Measurements from ENCODE around the gene TMEM121B. TPM values are rescaled to one million over a fixed set of nuclear protein-coding genes. Genes with fewer than 3 reads are reported as not detected.

TMEM121B gene
- total and polyA plus RNA-seq, 4 donors, result 0.06 to 0.17 (median 0.10) TPM

DNA sequence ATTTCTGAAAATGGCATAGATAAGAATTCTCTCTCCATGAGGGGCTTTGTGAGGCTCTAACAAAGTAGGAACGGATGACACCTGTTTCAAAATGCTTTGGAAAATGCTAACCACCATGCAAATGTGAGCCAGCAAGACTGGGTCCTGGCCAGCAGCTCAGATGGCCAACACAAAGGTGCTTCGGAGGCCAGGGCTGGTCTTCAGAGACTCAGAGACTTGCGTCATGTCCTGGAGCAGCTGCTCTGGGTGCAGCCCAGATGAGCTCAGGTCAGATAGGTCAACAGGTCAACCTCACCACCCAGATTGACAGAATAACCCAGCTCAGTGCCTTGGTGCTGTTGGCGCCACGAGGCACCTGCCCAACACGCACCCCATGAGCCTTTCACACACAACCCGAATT, 12.0 kb upstream of the TMEM121B start:
- Histone ChIP-seq H3K27me3 (ENCODE audit: control insufficient read depth in 4 of 4, insufficient read depth in 4 of 4, low read length in 3 of 4) (no peaks in the 10 kb centered on the region), H3K9me3 (ENCODE audit: control insufficient read depth in 4 of 4, low read length in 3 of 4) (no peaks in the 10 kb centered on the region), H3K4me3 (ENCODE audit: low read depth in 1 of 3, low read length in 3 of 3) (no peak overlapping the region), H3K4me1 (ENCODE audit: control insufficient read depth in 4 of 4, insufficient read depth in 4 of 4, low read length in 3 of 4) (no peaks in the 10 kb centered on the region), H3K36me3 (ENCODE audit: control insufficient read depth in 4 of 4, insufficient read depth in 3 of 4, low read depth in 1 of 4, low read length in 3 of 4) (peaks cover 3 to 12% (median 8%) of the 10 kb centered on the region in 4 donors), H3K9ac (ENCODE audit: low read depth in 1 of 2, low read length in 2 of 2) (no peak overlapping the region), H3K27ac (ENCODE audit: low read depth in 1 of 2, low read length in 2 of 2) (no peak overlapping the region)
- TF ChIP-seq TAF1 (conservative IDR thresholded peaks at IDR 0.05) (no peak), SP1 (IDR thresholded peaks at IDR 0.05) (no peak), HNF4A (conservative IDR thresholded peaks at IDR 0.05) (no peak), CTCF (IDR thresholded peaks at IDR 0.05; ENCODE audit: low read depth, low read length, missing input control) (no peak), YY1 (IDR thresholded peaks at IDR 0.05) (no peak), JUND (IDR thresholded peaks at IDR 0.05) (no peak), FOXA1 (IDR thresholded peaks at IDR 0.05) (no peak), EGR1 (IDR thresholded peaks at IDR 0.05; ENCODE audit: low read depth in 2 of 2) (no peak), ATF3 (IDR thresholded peaks at IDR 0.05) (no peak), FOXA2 (IDR thresholded peaks at IDR 0.05) (no peak), NR2F2 (IDR thresholded peaks at IDR 0.05) (no peak), RAD21 (IDR thresholded peaks at IDR 0.05) (no peak), GABPA (IDR thresholded peaks at IDR 0.05 in 1 of 2, conservative IDR thresholded peaks at IDR 0.05 in 1 of 2) (no peak), MAX (IDR thresholded peaks at IDR 0.05) (no peak)
- TF ChIP-seq, protein P1, sequence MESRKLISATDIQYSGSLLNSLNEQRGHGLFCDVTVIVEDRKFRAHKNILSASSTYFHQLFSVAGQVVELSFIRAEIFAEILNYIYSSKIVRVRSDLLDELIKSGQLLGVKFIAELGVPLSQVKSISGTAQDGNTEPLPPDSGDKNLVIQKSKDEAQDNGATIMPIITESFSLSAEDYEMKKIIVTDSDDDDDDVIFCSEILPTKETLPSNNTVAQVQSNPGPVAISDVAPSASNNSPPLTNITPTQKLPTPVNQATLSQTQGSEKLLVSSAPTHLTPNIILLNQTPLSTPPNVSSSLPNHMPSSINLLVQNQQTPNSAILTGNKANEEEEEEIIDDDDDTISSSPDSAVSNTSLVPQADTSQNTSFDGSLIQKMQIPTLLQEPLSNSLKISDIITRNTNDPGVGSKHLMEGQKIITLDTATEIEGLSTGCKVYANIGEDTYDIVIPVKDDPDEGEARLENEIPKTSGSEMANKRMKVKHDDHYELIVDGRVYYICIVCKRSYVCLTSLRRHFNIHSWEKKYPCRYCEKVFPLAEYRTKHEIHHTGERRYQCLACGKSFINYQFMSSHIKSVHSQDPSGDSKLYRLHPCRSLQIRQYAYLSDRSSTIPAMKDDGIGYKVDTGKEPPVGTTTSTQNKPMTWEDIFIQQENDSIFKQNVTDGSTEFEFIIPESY (IDR thresholded peaks at IDR 0.05), result no peak
- TF ChIP-seq, protein P2, sequence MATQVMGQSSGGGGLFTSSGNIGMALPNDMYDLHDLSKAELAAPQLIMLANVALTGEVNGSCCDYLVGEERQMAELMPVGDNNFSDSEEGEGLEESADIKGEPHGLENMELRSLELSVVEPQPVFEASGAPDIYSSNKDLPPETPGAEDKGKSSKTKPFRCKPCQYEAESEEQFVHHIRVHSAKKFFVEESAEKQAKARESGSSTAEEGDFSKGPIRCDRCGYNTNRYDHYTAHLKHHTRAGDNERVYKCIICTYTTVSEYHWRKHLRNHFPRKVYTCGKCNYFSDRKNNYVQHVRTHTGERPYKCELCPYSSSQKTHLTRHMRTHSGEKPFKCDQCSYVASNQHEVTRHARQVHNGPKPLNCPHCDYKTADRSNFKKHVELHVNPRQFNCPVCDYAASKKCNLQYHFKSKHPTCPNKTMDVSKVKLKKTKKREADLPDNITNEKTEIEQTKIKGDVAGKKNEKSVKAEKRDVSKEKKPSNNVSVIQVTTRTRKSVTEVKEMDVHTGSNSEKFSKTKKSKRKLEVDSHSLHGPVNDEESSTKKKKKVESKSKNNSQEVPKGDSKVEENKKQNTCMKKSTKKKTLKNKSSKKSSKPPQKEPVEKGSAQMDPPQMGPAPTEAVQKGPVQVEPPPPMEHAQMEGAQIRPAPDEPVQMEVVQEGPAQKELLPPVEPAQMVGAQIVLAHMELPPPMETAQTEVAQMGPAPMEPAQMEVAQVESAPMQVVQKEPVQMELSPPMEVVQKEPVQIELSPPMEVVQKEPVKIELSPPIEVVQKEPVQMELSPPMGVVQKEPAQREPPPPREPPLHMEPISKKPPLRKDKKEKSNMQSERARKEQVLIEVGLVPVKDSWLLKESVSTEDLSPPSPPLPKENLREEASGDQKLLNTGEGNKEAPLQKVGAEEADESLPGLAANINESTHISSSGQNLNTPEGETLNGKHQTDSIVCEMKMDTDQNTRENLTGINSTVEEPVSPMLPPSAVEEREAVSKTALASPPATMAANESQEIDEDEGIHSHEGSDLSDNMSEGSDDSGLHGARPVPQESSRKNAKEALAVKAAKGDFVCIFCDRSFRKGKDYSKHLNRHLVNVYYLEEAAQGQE (IDR thresholded peaks at IDR 0.05), result no peak
- DNase-seq (ENCODE audit: low spot score), result no peak
- 93% methylated on average over 7 of the region's 7 CpGs for WGBS

- H3K4me1 ChIP-seq (ENCODE audit: control insufficient read depth in 4 of 4, insufficient read depth in 4 of 4, low read length in 3 of 4), result no peaks in the 10 kb centered on the region
- 49% methylated on average over 2 of the region's 2 CpGs for WGBS
- no peak overlapping the region for H3K4me3 ChIP-seq (ENCODE audit: low read depth in 1 of 3, low read length in 3 of 3)
- H3K9ac ChIP-seq (ENCODE audit: low read depth in 1 of 2, low read length in 2 of 2), result no peak overlapping the region
- DNase-seq (ENCODE audit: low spot score), result no peak
- H3K27ac ChIP-seq (ENCODE audit: low read depth in 1 of 2, low read length in 2 of 2), result no peak overlapping the region
- peaks cover 0 to 4% (median 3%) of the 10 kb centered on the region in 4 donors for H3K36me3 ChIP-seq (ENCODE audit: control insufficient read depth in 4 of 4, insufficient read depth in 3 of 4, low read depth in 1 of 4, low read length in 3 of 4)
- H3K9me3 ChIP-seq (ENCODE audit: control insufficient read depth in 4 of 4, low read length in 3 of 4), result no peaks in the 10 kb centered on the region
- H3K27me3 ChIP-seq (ENCODE audit: control insufficient read depth in 4 of 4, insufficient read depth in 4 of 4, low read length in 3 of 4), result no peaks in the 10 kb centered on the region
- no peak for TF ChIP-seq MAX (IDR thresholded peaks at IDR 0.05)
- TF ChIP-seq CTCF (IDR thresholded peaks at IDR 0.05; ENCODE audit: low read depth, low read length, missing input control), result no peak
- no peak for TF ChIP-seq JUND (IDR thresholded peaks at IDR 0.05)
- TF ChIP-seq, protein P2 (IDR thresholded peaks at IDR 0.05), result no peak
- TF ChIP-seq TAF1 (conservative IDR thresholded peaks at IDR 0.05), result no peak
- no peak for TF ChIP-seq ATF3 (IDR thresholded peaks at IDR 0.05)
- TF ChIP-seq YY1 (IDR thresholded peaks at IDR 0.05), result no peak
- no peak for TF ChIP-seq GABPA (IDR thresholded peaks at IDR 0.05 in 1 of 2, conservative IDR thresholded peaks at IDR 0.05 in 1 of 2)
- no peak for TF ChIP-seq FOXA1 (IDR thresholded peaks at IDR 0.05)
- TF ChIP-seq RXRA (IDR thresholded peaks at IDR 0.05), result no peak
These were observed 11.0 kb upstream of the TMEM121B start for GRCh38 chr22:17132112-17132511.

All from liver (tissue), 9 donors.